Gastrocnemius medialis (tissue), 4 donors: ENCODE results near the gene KRT23. TPM values are rescaled to one million over a fixed set of nuclear protein-coding genes. Genes with fewer than 3 reads are reported as not detected.
A peak's percentile ranks its signal among the peaks of the same experiment; 100 is the strongest.

Experiments
- ATAC-seq, 2 donors: fragments of 150-250 bp; one replicate each; pipeline ENCODE4 v1.9.1; 2016
- DNase-seq, 2 donors: peaks; one replicate each; pipeline ENCODE4 v3.0.0-alpha.2; 2019
- H3K27ac ChIP-seq, 4 donors: fragments of 200-600 bp; sonication (generic); 1 replicate in 1 of 4; 2 replicates in 3 of 4; pipeline ENCODE4 v1.5.1; 2016 to 2018; ENCODE audit warnings: mild to moderate bottlenecking in 2 of 4, moderate library complexity in 1 of 4
- H3K27me3 ChIP-seq, 3 donors: fragments of 200-600 bp; sonication (generic) in 2 of 3; 1 replicate in 1 of 3; 2 replicates in 2 of 3; pipeline versions ENCODE4 v1.5.1 to v1.6.0; 2016 to 2019; ENCODE audit warnings: mild to moderate bottlenecking in 1 of 3, moderate library complexity in 1 of 3
- H3K36me3 ChIP-seq, 2 donors: fragments of 200-600 bp; sonication (generic) in 1 of 2; one replicate each; pipeline ENCODE4 v1.5.1; 2017 to 2018
- H3K4me1 ChIP-seq, 2 donors: fragments of 200-600 bp; sonication (generic) in 1 of 2; one replicate each; pipeline ENCODE4 v1.5.1; 2016 to 2017; ENCODE audit warnings: mild to moderate bottlenecking in 2 of 2
- H3K4me3 ChIP-seq, 4 donors: fragments of 200-600 bp; sonication (generic) in 3 of 4; 1 replicate in 1 of 4; 2 replicates in 3 of 4; pipeline ENCODE4 v1.5.1; 2016 to 2019; ENCODE audit warnings: mild to moderate bottlenecking in 2 of 4
- H3K9me3 ChIP-seq, 3 donors: fragments of 200-600 bp; sonication (generic) in 2 of 3; 1 replicate in 1 of 3; 2 replicates in 2 of 3; pipeline ENCODE4 v1.5.1; 2016 to 2019
- CTCF ChIP-seq, 5 experiments: fragments of 450-650 bp in 3 of 5; fragments of 200-600 bp in 2 of 5; sonication (generic) in 2 of 5; IDR thresholded peaks in 4 of 5; conservative IDR thresholded peaks in 1 of 5; 1 replicate in 4 of 5; 2 replicates in 1 of 5; pipeline ENCODE4 v1.5.1; 2016 to 2019; ENCODE audit warnings: antibody characterized with exemption in 5 of 5, mild to moderate bottlenecking in 3 of 5, moderate library complexity in 3 of 5
- POLR2A ChIP-seq, 2 donors: fragments of 450-650 bp; IDR thresholded peaks; one replicate each; pipeline ENCODE4 v1.6.1; 2017; ENCODE audit warnings: antibody characterized with exemption in 2 of 2, mild to moderate bottlenecking in 2 of 2, moderate library complexity in 2 of 2
- in situ Hi-C, 4 donors: fragments of 200-750 bp; cut with MboI; loops; one replicate each; pipeline versions ENCODE4 v1.15.0 to v1.8.0; 2017; ENCODE audit warnings: low sequenced_read_pairs in 4 of 4
- intact Hi-C: fragments of 100-400 bp; cut with DNase I; formaldehyde crosslinking; loops from one replicate; pipeline ENCODE4 v1.15.1; 2023; ENCODE audit warnings: low total_unique reads
- total RNA-seq, 4 donors: library from RNA; depleted of rRNA; stranded (reverse); fragments of >200 nt; gene quantifications; one replicate each; pipeline versions ENCODE4 v1.1.0 to v1.2.3, GENCODE V29; 2016

Gene KRT23
- total RNA-seq, 4 donors from 2014 or later = 0.42 TPM; not detected in 3

- Histone ChIP-seq H3K4me3 (no peak overlapping the region), H3K9me3 (no peaks in the 10 kb centered on the region), H3K36me3 (no peaks in the 10 kb centered on the region), H3K27ac (no peak overlapping the region), H3K4me1 (peaks cover 13 to 14% of the 10 kb centered on the region in 2 donors), H3K27me3 (peaks cover 3 to 15% (median 8%) of the 10 kb centered on the region in 3 donors)
- TF ChIP-seq CTCF (IDR thresholded peaks at IDR 0.05 in 4 of 5, conservative IDR thresholded peaks at IDR 0.05 in 1 of 5) (no peak), POLR2A (IDR thresholded peaks at IDR 0.05) (no peak)
- intact Hi-C loops (loop anchor here (5.0 kb wide), 1 partner anchor 39 kb away; no protein-coding TSS in a partner anchor), in situ Hi-C loops (loop anchor here in 2 of 4 donors (25.0 kb wide), 2 partner anchors 89 to 111 kb away; partner anchors contain the start of genes KRT12 (in 1 of the 2), KRTAP2-2 (in 1 of the 2), KRTAP2-3 (in 1 of the 2) and KRTAP2-4 (in 1 of the 2))
- no peak for DNase-seq
- ATAC-seq = no peak
Measured at GRCh38 chr17:40951011-40951622, 13.7 kb upstream of the KRT23 start.

GRCh38 chr17:40950176-40950575 is 12.7 kb upstream of the KRT23 start:
- Histone ChIP-seq H3K4me3 (no peak overlapping the region), H3K9me3 (no peaks in the 10 kb centered on the region), H3K27ac (no peak overlapping the region), H3K27me3 (peaks cover 3 to 15% (median 8%) of the 10 kb centered on the region in 3 donors), H3K4me1 (peaks cover 13 to 14% of the 10 kb centered on the region in 2 donors), H3K36me3 (no peaks in the 10 kb centered on the region)
- DNase-seq (peak; percentile 16), ATAC-seq (peak in 1 of 2 donors; percentile 71)
- no peak for TF ChIP-seq POLR2A (IDR thresholded peaks at IDR 0.05)
- in situ Hi-C loops = loop anchor here in 2 of 4 donors (25.0 kb wide), 2 partner anchors 88 to 112 kb away; partner anchors contain the start of genes KRT12 (in 1 of the 2), KRTAP2-2 (in 1 of the 2), KRTAP2-3 (in 1 of the 2) and KRTAP2-4 (in 1 of the 2)
- intact Hi-C loops = loop anchor here (5.0 kb wide), 1 partner anchor 38 kb away; no protein-coding TSS in a partner anchor

GRCh38 chr17:40949418-40949817 is 12.0 kb upstream of the KRT23 start:
- peaks cover 3 to 15% (median 8%) of the 10 kb centered on the region in 3 donors for H3K27me3 ChIP-seq
- ATAC-seq (no peak), DNase-seq (no peak)
- no peak for TF ChIP-seq CTCF (IDR thresholded peaks at IDR 0.05 in 4 of 5, conservative IDR thresholded peaks at IDR 0.05 in 1 of 5)
- no peak for TF ChIP-seq POLR2A (IDR thresholded peaks at IDR 0.05)
- peaks cover 13 to 14% of the 10 kb centered on the region in 2 donors for H3K4me1 ChIP-seq
- H3K4me3 ChIP-seq = no peak overlapping the region
- no peaks in the 10 kb centered on the region for H3K9me3 ChIP-seq
- intact Hi-C loops (no loop called here), in situ Hi-C loops (no loop called here)
- no peak overlapping the region for H3K27ac ChIP-seq
- H3K36me3 ChIP-seq = no peaks in the 10 kb centered on the region

GRCh38 chr17:40947929-40948328 is 10.5 kb upstream of the KRT23 start:
- Histone ChIP-seq H3K9me3 (no peaks in the 10 kb centered on the region), H3K36me3 (no peaks in the 10 kb centered on the region), H3K4me3 (no peak overlapping the region), H3K27me3 (peaks cover 6 to 15% (median 8%) of the 10 kb centered on the region in 3 donors), H3K27ac (no peak overlapping the region), H3K4me1 (peaks cover 10% of the 10 kb centered on the region in 2 donors)
- ATAC-seq = no peak
- intact Hi-C loops (no loop called here), in situ Hi-C loops (no loop called here)
- DNase-seq = no peak
- TF ChIP-seq CTCF (IDR thresholded peaks at IDR 0.05 in 4 of 5, conservative IDR thresholded peaks at IDR 0.05 in 1 of 5) = no peak
- no peak for TF ChIP-seq POLR2A (IDR thresholded peaks at IDR 0.05)

GRCh38 chr17:40945414-40945813 is 8.0 kb upstream of the KRT23 start:
- DNase-seq (no peak), ATAC-seq (no peak)
- Histone ChIP-seq H3K4me1 (peaks cover 0 to 4% of the 10 kb centered on the region in 2 donors), H3K36me3 (no peaks in the 10 kb centered on the region), H3K4me3 (no peak overlapping the region), H3K27ac (no peak overlapping the region), H3K27me3 (peaks cover 6 to 15% (median 8%) of the 10 kb centered on the region in 3 donors), H3K9me3 (no peaks in the 10 kb centered on the region)
- intact Hi-C loops (no loop called here), in situ Hi-C loops (no loop called here)
- no peak for TF ChIP-seq POLR2A (IDR thresholded peaks at IDR 0.05)
- TF ChIP-seq CTCF (IDR thresholded peaks at IDR 0.05 in 4 of 5, conservative IDR thresholded peaks at IDR 0.05 in 1 of 5) = no peak
